ENCODE results near the gene DAO.
"Not testable (repeated sequence)": the region's sequence is repeated elsewhere in the genome, so short reads cannot be mapped to it uniquely, and the experiment has no call there.

The DAO gene

GRCh38 chr12:108850854-108851573 is 28.9 kb upstream of the DAO start:
- peak; percentile 69 to 78 for DNase-seq

GRCh38 chr12:108852674-108853309 is 27.1 kb upstream of the DAO start:
- no peak for DNase-seq

- DNase-seq = no peak
Observed at GRCh38 chr12:108853426-108853825, 26.5 kb upstream of the DAO start.

DNA sequence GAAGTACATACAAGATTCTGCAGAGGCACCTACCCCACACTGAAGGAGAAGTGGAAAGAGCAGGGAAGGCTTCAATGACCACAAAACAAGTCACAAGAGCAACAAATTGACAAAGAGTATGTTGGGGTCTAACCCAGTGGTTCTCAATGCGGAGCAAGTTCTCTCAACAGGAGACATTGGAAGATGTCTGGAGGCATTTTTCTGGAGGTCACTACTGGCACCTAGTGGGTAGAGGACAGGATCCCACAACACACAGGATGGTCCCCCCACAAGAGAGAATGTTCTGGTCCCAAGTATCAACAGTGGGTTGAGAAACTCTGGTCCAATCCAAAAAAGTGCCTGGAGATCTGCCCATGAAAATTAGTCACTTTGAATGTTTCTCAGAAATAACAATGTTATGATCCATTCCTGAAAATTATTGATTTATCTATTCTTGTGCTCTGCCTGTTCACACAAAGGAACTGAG is 25.9 kb upstream of the DAO start:
- DNase-seq = peak in 1 of 2 experiments; percentile 87

- DNase-seq = peak; percentile 87 to 94
Observed at GRCh38 chr12:108854451-108855283, 25.2 kb upstream of the DAO start.

- DNase-seq = peak in 1 of 2 experiments; percentile 55
Observed at GRCh38 chr12:108855284-108856169, 24.4 kb upstream of the DAO start.

GRCh38 chr12:108856170-108856427 is 23.8 kb upstream of the DAO start:
- no peak for DNase-seq

- DNase-seq = peak in 1 of 2 experiments; percentile 58
Observed at GRCh38 chr12:108856428-108857157, 23.3 kb upstream of the DAO start.

DNA sequence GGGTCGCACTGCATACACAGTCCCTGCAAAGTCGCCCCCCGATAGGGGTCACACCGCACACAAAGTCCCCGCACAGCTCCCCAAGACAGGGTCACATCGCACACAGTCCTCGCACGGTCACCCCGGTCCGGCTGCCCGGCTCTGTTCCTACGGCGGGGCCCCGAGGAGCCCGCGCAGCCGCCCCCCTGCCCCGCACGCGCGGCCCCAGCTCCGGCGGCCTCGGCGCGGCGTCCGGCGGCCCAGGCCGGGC is 22.8 kb upstream of the DAO start:
- no peak for DNase-seq

DNA sequence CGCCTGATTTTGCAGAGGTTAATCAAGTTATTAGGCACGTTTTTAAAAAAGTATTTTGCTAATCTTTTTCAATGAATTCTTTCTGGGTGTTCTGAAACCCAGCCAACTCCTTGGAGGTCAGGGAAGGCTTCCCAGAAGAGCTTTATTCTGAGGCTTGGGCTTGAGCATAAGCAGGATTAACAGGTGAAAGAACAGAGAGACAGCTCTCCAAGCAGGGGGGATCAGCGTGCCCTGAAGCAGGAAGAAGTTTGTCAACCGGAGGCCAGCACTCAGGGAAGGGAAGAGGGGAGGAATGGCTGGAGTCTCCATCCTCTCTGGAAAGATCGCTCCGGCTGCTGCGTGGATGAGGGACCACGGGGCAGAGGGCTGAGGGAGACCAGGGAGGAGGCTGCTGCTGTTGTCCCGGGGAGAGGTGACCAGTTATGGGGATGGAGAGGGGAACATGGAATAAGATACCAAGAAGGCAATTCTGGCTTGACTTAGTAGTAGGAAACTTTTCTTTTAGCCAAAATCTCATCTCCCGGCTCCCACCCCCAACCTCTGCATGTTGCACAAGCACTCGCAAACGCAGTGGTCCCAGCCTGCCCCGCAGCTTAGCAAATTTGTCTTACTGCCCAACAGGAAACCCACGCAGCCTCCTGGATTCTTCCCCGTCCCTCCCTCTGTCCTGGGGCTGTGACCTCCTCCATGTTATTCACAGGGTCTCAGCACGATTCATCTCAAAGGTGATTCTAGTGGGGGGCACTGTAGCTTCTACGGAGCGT is 21.4 kb upstream of the DAO start:
- no peak for DNase-seq

GRCh38 chr12:108859141-108859922 is 20.6 kb upstream of the DAO start:
- DNase-seq = not testable (repeated sequence)

- no peak for DNase-seq
Observed at GRCh38 chr12:108859923-108860291, 20.0 kb upstream of the DAO start.

- no peak for DNase-seq
Observed at GRCh38 chr12:108860443-108860842, 19.4 kb upstream of the DAO start.

GRCh38 chr12:108861878-108862587 is 17.9 kb upstream of the DAO start:
- no peak for DNase-seq

DNA sequence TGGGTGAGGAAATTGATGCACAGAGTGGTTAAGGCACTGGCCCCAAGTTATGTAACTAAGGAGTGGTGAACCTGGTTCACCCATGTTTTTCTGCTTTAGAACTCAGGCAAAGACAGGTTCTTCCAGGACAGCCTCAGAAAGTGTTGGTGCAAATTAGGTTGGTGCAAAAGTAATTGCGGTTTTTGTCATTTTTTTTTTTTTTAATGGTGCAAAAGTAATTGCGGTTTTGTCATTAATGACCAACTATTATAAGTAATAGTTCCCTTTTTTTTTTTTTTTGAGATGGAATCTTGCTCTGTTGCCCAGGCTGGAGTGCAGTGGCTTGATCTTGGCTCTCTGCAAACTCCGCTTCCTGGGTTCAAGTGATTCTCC is 17.3 kb upstream of the DAO start:
- no peak for DNase-seq

- no peak for DNase-seq
Observed at GRCh38 chr12:108865169-108865568, 14.7 kb upstream of the DAO start.

- not testable (repeated sequence) for DNase-seq
Observed at GRCh38 chr12:108866083-108866482, 13.8 kb upstream of the DAO start.

GRCh38 chr12:108868781-108869180 is 11.1 kb upstream of the DAO start:
- no peak for DNase-seq

DNA sequence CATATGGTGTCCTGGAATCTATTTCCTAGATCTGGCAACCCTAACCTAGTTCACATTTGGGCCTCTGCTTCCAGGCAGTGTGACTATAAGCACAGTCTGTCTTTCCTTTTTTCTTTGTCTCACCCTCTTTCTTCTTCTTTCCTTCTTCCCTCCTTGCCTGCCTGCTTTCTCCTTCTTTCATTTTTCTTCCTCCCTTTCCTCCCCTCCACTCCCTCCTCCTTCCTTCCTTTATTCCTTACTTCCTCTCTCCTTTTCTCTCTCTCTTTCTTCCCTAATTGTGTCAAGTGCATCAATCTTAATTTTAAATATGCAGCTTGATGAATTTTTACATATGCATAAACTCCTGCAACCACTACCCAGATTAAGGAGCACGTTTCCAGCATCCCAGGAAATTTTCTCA is 4.6 kb upstream of the DAO start:
- no peak for DNase-seq

DNA sequence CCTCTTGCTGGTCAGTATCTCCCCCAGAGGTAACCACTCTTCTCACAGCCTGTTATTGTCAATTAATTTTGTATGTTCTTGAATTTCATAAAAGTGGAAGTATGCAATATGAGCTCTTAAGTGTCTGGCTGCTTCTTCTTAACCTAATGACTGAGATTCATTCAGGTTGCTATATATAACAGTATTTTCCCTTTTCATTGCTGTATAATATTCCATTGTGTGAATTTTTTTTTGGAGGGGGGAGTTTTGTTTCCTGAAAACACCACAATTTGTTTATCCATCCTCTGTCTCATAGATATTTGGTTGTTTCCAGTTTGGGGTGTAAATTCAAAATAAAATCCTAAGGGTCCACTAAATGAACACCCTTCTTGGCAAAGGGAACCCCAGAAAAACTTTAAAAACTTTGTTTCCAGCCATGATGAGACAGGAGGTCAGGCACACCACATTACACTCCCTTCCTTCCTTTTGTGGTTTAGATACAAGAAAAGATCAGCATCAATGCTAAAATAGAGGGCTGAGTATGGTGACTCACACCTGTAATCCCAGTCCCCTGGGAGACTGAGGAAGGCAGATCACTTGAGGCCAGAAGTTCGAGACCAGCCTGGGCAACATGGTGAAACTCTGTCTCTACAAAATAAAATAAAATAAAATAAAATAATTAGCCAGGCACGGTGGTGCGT is 4.1 kb upstream of the DAO start:
- DNase-seq = no peak

Data from SW 1271 (cell line).